Measurements from ENCODE around the gene OVAAL. TPM values are rescaled to one million over a fixed set of nuclear protein-coding genes. Genes with fewer than 3 reads are reported as not detected.

The OVAAL gene
- total and polyA plus RNA-seq, 5 donors: 0.39 to 1.7 (median 0.47) TPM

- WGBS: 84% methylated on average over 10 of the region's 10 CpGs
- intact Hi-C loops (cut with DNase I): no loop called here
- H3K27ac ChIP-seq (ENCODE audit: low read length): no peak overlapping the region
- peak in 1 of 2 donors; percentile 31 for ATAC-seq
- no peak for DNase-seq
- no peaks in the 10 kb centered on the region for H3K9me3 ChIP-seq (ENCODE audit: control insufficient read depth, low read length)
- peaks cover 1% of the 10 kb centered on the region for H3K4me1 ChIP-seq (ENCODE audit: control insufficient read depth, insufficient read depth, low read length)
- H3K27me3 ChIP-seq (ENCODE audit: control insufficient read depth, insufficient read depth): no peaks in the 10 kb centered on the region
- H3K4me3 ChIP-seq (ENCODE audit: low read length): no peak overlapping the region
These were observed 13.3 kb downstream of the OVAAL start for GRCh38 chr1:180571832-180572636.

- Histone ChIP-seq H3K27ac (ENCODE audit: low read length) (no peak overlapping the region), H3K9me3 (ENCODE audit: control insufficient read depth, low read length) (no peaks in the 10 kb centered on the region), H3K4me1 (ENCODE audit: control insufficient read depth, insufficient read depth, low read length) (peaks cover 1% of the 10 kb centered on the region), H3K4me3 (ENCODE audit: low read length) (no peak overlapping the region), H3K27me3 (ENCODE audit: control insufficient read depth, insufficient read depth) (no peaks in the 10 kb centered on the region)
- intact Hi-C loops (cut with DNase I): no loop called here
- ATAC-seq: no peak
- 90% methylated on average over 4 of the region's 4 CpGs for whole genome bisulfite sequencing
- no peak for DNase-seq
These were observed 14.0 kb downstream of the OVAAL start for GRCh38 chr1:180572760-180573159.

GRCh38 chr1:180574031-180574713 is 15.4 kb downstream of the OVAAL start:
- H3K9me3 ChIP-seq (ENCODE audit: control insufficient read depth, low read length): no peaks in the 10 kb centered on the region
- no peaks in the 10 kb centered on the region for H3K27me3 ChIP-seq (ENCODE audit: control insufficient read depth, insufficient read depth)
- 64% methylated on average over 4 of the region's 4 CpGs for WGBS
- ATAC-seq: no peak
- H3K4me3 ChIP-seq (ENCODE audit: low read length): no peak overlapping the region
- intact Hi-C loops (cut with DNase I): no loop called here
- H3K4me1 ChIP-seq (ENCODE audit: control insufficient read depth, insufficient read depth, low read length): peaks cover 1% of the 10 kb centered on the region
- DNase-seq: no peak
- no peak overlapping the region for H3K27ac ChIP-seq (ENCODE audit: low read length)

GRCh38 chr1:180577361-180577760 is 18.6 kb downstream of the OVAAL start:
- no peaks in the 10 kb centered on the region for H3K27me3 ChIP-seq (ENCODE audit: control insufficient read depth, insufficient read depth)

GRCh38 chr1:180579961-180580611 is 21.3 kb downstream of the OVAAL start:
- 71% methylated on average over 6 of the region's 6 CpGs for WGBS

More at GRCh38 chr1:180577361-180577760, 18.6 kb downstream of the OVAAL start:
- Histone ChIP-seq H3K27ac (ENCODE audit: low read length) (no peak overlapping the region), H3K4me1 (ENCODE audit: control insufficient read depth, insufficient read depth, low read length) (peaks cover 1% of the 10 kb centered on the region), H3K9me3 (ENCODE audit: control insufficient read depth, low read length) (no peaks in the 10 kb centered on the region), H3K4me3 (ENCODE audit: low read length) (no peak overlapping the region)
- intact Hi-C loops (cut with DNase I): no loop called here
- 54% methylated on average over 3 of the region's 3 CpGs for WGBS
- DNase-seq: no peak
- peak; percentile 88 to 97 for ATAC-seq

GRCh38 chr1:180581635-180582039 is 22.9 kb downstream of the OVAAL start:
- 90% methylated on average over 1 of the region's 1 CpG for WGBS
- H3K4me1 ChIP-seq (ENCODE audit: control insufficient read depth, insufficient read depth, low read length): no peaks in the 10 kb centered on the region
- no peak overlapping the region for H3K4me3 ChIP-seq (ENCODE audit: low read length)
- DNase-seq (no peak), ATAC-seq (no peak)
- H3K27me3 ChIP-seq (ENCODE audit: control insufficient read depth, insufficient read depth): no peaks in the 10 kb centered on the region
- intact Hi-C loops (cut with DNase I): no loop called here
- no peaks in the 10 kb centered on the region for H3K9me3 ChIP-seq (ENCODE audit: control insufficient read depth, low read length)
- H3K27ac ChIP-seq (ENCODE audit: low read length): no peak overlapping the region

More at GRCh38 chr1:180579961-180580611, 21.3 kb downstream of the OVAAL start:
- DNase-seq: no peak
- no peaks in the 10 kb centered on the region for H3K9me3 ChIP-seq (ENCODE audit: control insufficient read depth, low read length)
- no peak overlapping the region for H3K27ac ChIP-seq (ENCODE audit: low read length)
- H3K4me1 ChIP-seq (ENCODE audit: control insufficient read depth, insufficient read depth, low read length): peaks cover 1% of the 10 kb centered on the region
- H3K27me3 ChIP-seq (ENCODE audit: control insufficient read depth, insufficient read depth): no peaks in the 10 kb centered on the region
- no peak for ATAC-seq
- intact Hi-C loops (cut with DNase I): no loop called here
- H3K4me3 ChIP-seq (ENCODE audit: low read length): no peak overlapping the region

GRCh38 chr1:180584869-180585268 is 26.1 kb downstream of the OVAAL start:
- no peak for DNase-seq
- Histone ChIP-seq H3K4me1 (ENCODE audit: control insufficient read depth, insufficient read depth, low read length) (no peaks in the 10 kb centered on the region), H3K27me3 (ENCODE audit: control insufficient read depth, insufficient read depth) (no peaks in the 10 kb centered on the region), H3K27ac (ENCODE audit: low read length) (no peak overlapping the region), H3K9me3 (ENCODE audit: control insufficient read depth, low read length) (no peaks in the 10 kb centered on the region), H3K4me3 (ENCODE audit: low read length) (no peak overlapping the region)
- WGBS: 94% methylated on average over 8 of the region's 8 CpGs
- intact Hi-C loops (cut with DNase I): no loop called here
- no peak for ATAC-seq

- WGBS: 88% methylated on average over 4 of the region's 4 CpGs
- Histone ChIP-seq H3K4me1 (ENCODE audit: control insufficient read depth, insufficient read depth, low read length) (no peaks in the 10 kb centered on the region), H3K27ac (ENCODE audit: low read length) (no peak overlapping the region), H3K4me3 (ENCODE audit: low read length) (no peak overlapping the region), H3K27me3 (ENCODE audit: control insufficient read depth, insufficient read depth) (no peaks in the 10 kb centered on the region), H3K9me3 (ENCODE audit: control insufficient read depth, low read length) (no peaks in the 10 kb centered on the region)
- no peak for ATAC-seq
- intact Hi-C loops (cut with DNase I): no loop called here
- DNase-seq: no peak
These were observed 27.2 kb downstream of the OVAAL start for GRCh38 chr1:180585994-180586359.

GRCh38 chr1:180586671-180587155 is 27.9 kb downstream of the OVAAL start:
- Histone ChIP-seq H3K4me3 (ENCODE audit: low read length) (no peak overlapping the region), H3K4me1 (ENCODE audit: control insufficient read depth, insufficient read depth, low read length) (no peaks in the 10 kb centered on the region), H3K9me3 (ENCODE audit: control insufficient read depth, low read length) (no peaks in the 10 kb centered on the region), H3K27me3 (ENCODE audit: control insufficient read depth, insufficient read depth) (no peaks in the 10 kb centered on the region), H3K27ac (ENCODE audit: low read length) (no peak overlapping the region)
- intact Hi-C loops (cut with DNase I): no loop called here
- DNase-seq (no peak), ATAC-seq (no peak)
- WGBS: 31% methylated on average over 1 of the region's 1 CpG

GRCh38 chr1:180588121-180588520 is 29.4 kb downstream of the OVAAL start:
- 74% methylated on average over 2 of the region's 2 CpGs for WGBS
- H3K9me3 ChIP-seq (ENCODE audit: control insufficient read depth, low read length): no peaks in the 10 kb centered on the region
- no peaks in the 10 kb centered on the region for H3K27me3 ChIP-seq (ENCODE audit: control insufficient read depth, insufficient read depth)
- ATAC-seq (no peak), DNase-seq (no peak)
- H3K27ac ChIP-seq (ENCODE audit: low read length): no peak overlapping the region
- intact Hi-C loops (cut with DNase I): no loop called here
- H3K4me3 ChIP-seq (ENCODE audit: low read length): no peak overlapping the region
- no peaks in the 10 kb centered on the region for H3K4me1 ChIP-seq (ENCODE audit: control insufficient read depth, insufficient read depth, low read length)

- Histone ChIP-seq H3K27ac (ENCODE audit: low read length) (no peak overlapping the region), H3K4me1 (ENCODE audit: control insufficient read depth, insufficient read depth, low read length) (no peaks in the 10 kb centered on the region), H3K27me3 (ENCODE audit: control insufficient read depth, insufficient read depth) (no peaks in the 10 kb centered on the region), H3K4me3 (ENCODE audit: low read length) (no peak overlapping the region), H3K9me3 (ENCODE audit: control insufficient read depth, low read length) (no peaks in the 10 kb centered on the region)
- ATAC-seq (no peak), DNase-seq (no peak)
- intact Hi-C loops (cut with DNase I): no loop called here
- 87% methylated on average over 2 of the region's 2 CpGs for WGBS
These were observed 32.1 kb downstream of the OVAAL start for GRCh38 chr1:180590889-180591288.
